K562 (cell line): Measurements from ENCODE around the gene PLXNB2. TPM values are rescaled to one million over a fixed set of nuclear protein-coding genes. Genes with fewer than 3 reads are reported as not detected.

Experiments
- ATAC-seq: fragments of 200-7000 bp; cut with Tn5 transposase; 3 replicates; pipeline ENCODE4 v1.9.1; 2020; ENCODE audit warnings: moderate library complexity
- BruUV-seq: library from RNA; stranded (reverse); fragments of 400-500 nt; replicated peaks from 2 replicates; lab custom pipeline; 2021; lab: Mats Ljungman, UMichigan
- CTCF ChIA-PET: fragments of 300-600 bp; formaldehyde crosslinking; extraction: SDS; loops from one replicate; lab custom pipeline; 2021; ENCODE audit warnings: low intra/inter-chr PET ratio; lab: Yijun Ruan, JAX
- POLR2A ChIA-PET: fragments of 300-600, 350-650 bp; sonication (Branson Sonifier 250); formaldehyde crosslinking; extraction: SDS; loops from one replicate; lab custom pipeline; 2021; ENCODE audit warnings: antibody characterized with exemption, inconsistent platforms; lab: Yijun Ruan, JAX
- DNase-seq, 4 experiments: peaks; one replicate each; pipeline versions ENCODE4 v3.0.0 to v3.0.0-alpha.2; 2011 to 2018; ENCODE audit warnings: low spot score in 3 of 4, mixed read lengths in 3 of 4; ENCODE audit errors: extremely low read depth in 1 of 4
- FAIRE-seq: peaks from 2 replicates; lab custom pipeline; 2011; peaks lifted over from hg19 to GRCh38; lab: Jason Lieb, UNC
- H2AFZ ChIP-seq: 2 replicates; pipeline ENCODE4 v1.6.0; 2011; ENCODE audit warnings: low read depth, low read length, control low read depth, inconsistent platforms
- H3K27ac ChIP-seq: fragments of 200-600 bp; 3 replicates; pipeline ENCODE4 v1.8.0; 2011; ENCODE audit warnings: low read depth, mild to moderate bottlenecking, control low read depth, inconsistent platforms, low read length, moderate library complexity, mixed read lengths; ENCODE audit errors: extremely low read depth
- H3K27me3 ChIP-seq, 2 experiments: fragments of 300-600 bp in 1 of 2; 2 replicates in 1 of 2; 3 replicates in 1 of 2; pipeline versions ENCODE4 v1.6.0 to v1.8.0; 2011; ENCODE audit warnings: inconsistent platforms in 2 of 2, low read length in 2 of 2, mild to moderate bottlenecking in 1 of 2, mixed read lengths in 1 of 2, moderate library complexity in 1 of 2; ENCODE audit not compliant: control insufficient read depth in 2 of 2, insufficient read depth in 2 of 2
- H3K36me3 ChIP-seq: fragments of 300-600 bp; 3 replicates; pipeline ENCODE4 v1.8.0; 2011; ENCODE audit warnings: mild to moderate bottlenecking, low read length, inconsistent platforms; ENCODE audit not compliant: control insufficient read depth, insufficient read depth
- H3K4me1 ChIP-seq, 2 experiments: fragments of 200-600 bp in 1 of 2; replicated peaks in 1 of 2; 2 replicates in 1 of 2; 3 replicates in 1 of 2; pipeline versions ENCODE4 v1.5.1 to v1.8.0; 2011; ENCODE audit warnings: inconsistent platforms in 2 of 2, low read length in 2 of 2, mild to moderate bottlenecking in 1 of 2, mixed read lengths in 1 of 2, moderate library complexity in 1 of 2; ENCODE audit not compliant: control insufficient read depth in 2 of 2, insufficient read depth in 2 of 2
- H3K4me2 ChIP-seq: 2 replicates; pipeline ENCODE4 v1.6.1; 2011; ENCODE audit warnings: low read length, control low read depth, inconsistent platforms, mixed read lengths; ENCODE audit not compliant: insufficient read depth
- H3K4me3 ChIP-seq: fragments of 200-600 bp; sonication (generic), shearing (Covaris generic); 2 replicates; pipeline ENCODE4 v1.5.1; 2016; ENCODE audit warnings: control low read depth, inconsistent platforms
- H3K79me2 ChIP-seq: fragments of 200-600 bp; 3 replicates; pipeline ENCODE4 v1.8.0; 2011; ENCODE audit warnings: low read length, inconsistent platforms; ENCODE audit not compliant: control insufficient read depth, insufficient read depth
- H3K9ac ChIP-seq, 2 experiments: 2 replicates each; pipeline versions ENCODE4 v1.6.0 to v1.6.1; 2011; ENCODE audit warnings: low read depth in 2 of 2, low read length in 2 of 2, control low read depth in 1 of 2, inconsistent platforms in 1 of 2, mild to moderate bottlenecking in 1 of 2, mixed read lengths in 1 of 2; ENCODE audit not compliant: insufficient read depth in 1 of 2
- H3K9me1 ChIP-seq: one replicate; pipeline ENCODE4 v1.6.0; 2011; ENCODE audit warnings: inconsistent platforms, mild to moderate bottlenecking, low read length, moderate library complexity; ENCODE audit not compliant: control insufficient read depth, insufficient read depth
- H3K9me3 ChIP-seq: replicated peaks from 2 replicates; pipeline ENCODE4 v1.5.1; 2011; ENCODE audit warnings: low read depth, low read length, inconsistent platforms; ENCODE audit not compliant: control insufficient read depth, insufficient read depth
- H4K20me1 ChIP-seq: replicated peaks from 2 replicates; pipeline ENCODE4 v1.6.1; 2011; ENCODE audit warnings: low read length, inconsistent platforms, mixed read lengths; ENCODE audit not compliant: control insufficient read depth, insufficient read depth
- ATF3 ChIP-seq, 2 experiments: fragments of 450-650 bp in 1 of 2; sonication (generic) in 1 of 2; formaldehyde crosslinking in 1 of 2; IDR thresholded peaks in 1 of 2; conservative IDR thresholded peaks in 1 of 2; 2 replicates each; pipeline versions ENCODE4 v1.6.1 to v1.8.1; 2016 to 2023; ENCODE audit warnings: mild to moderate bottlenecking in 2 of 2, moderate library complexity in 2 of 2, inconsistent platforms in 1 of 2, missing genetic modification reagents in 1 of 2
- CHCHD3 ChIP-seq: fragments of 250-450 bp; sonication (Bioruptor Pico); IDR thresholded peaks from 2 replicates; pipeline ENCODE4 v2.1.2; 2022; ENCODE audit warnings: mild to moderate bottlenecking
- CTBP1 ChIP-seq: fragments of 450-650 bp; IDR thresholded peaks from 2 replicates; pipeline ENCODE4 v1.6.1; 2016; ENCODE audit warnings: borderline replicate concordance
- E2F6 ChIP-seq, 2 experiments: IDR thresholded peaks; 2 replicates each; pipeline ENCODE4 v1.6.1; 2011; ENCODE audit warnings: borderline replicate concordance in 1 of 2, control low read depth in 1 of 2, low read depth in 1 of 2, low read length in 1 of 2, mild to moderate bottlenecking in 1 of 2, mixed read lengths in 1 of 2, moderate library complexity in 1 of 2; ENCODE audit not compliant: insufficient read depth in 1 of 2, insufficient read length in 1 of 2, poor library complexity in 1 of 2, severe bottlenecking in 1 of 2; ENCODE audit errors: extremely low read depth in 1 of 2
- KDM1A ChIP-seq, 2 experiments: fragments of 450-650 bp; IDR thresholded peaks; 2 replicates each; pipeline ENCODE4 v1.6.1; 2016; ENCODE audit warnings: mild to moderate bottlenecking in 2 of 2
- KLF10 ChIP-seq: fragments of 250-450 bp; sonication (Bioruptor Pico); IDR thresholded peaks from 2 replicates; pipeline ENCODE4 v1.6.1; 2021; ENCODE audit warnings: matching md5 sums
- MBD2 ChIP-seq: sonication (generic); IDR thresholded peaks from 2 replicates; pipeline ENCODE4 v1.6.1; 2016; ENCODE audit warnings: low read depth, borderline replicate concordance
- NR2F6 ChIP-seq: fragments of 450-650 bp; formaldehyde crosslinking; IDR thresholded peaks from 2 replicates; pipeline ENCODE4 v1.4.0; 2020; ENCODE audit warnings: mild to moderate bottlenecking
- PHF8 ChIP-seq: fragments of 200-600 bp; sonication (generic); IDR thresholded peaks from 2 replicates; pipeline ENCODE4 v1.6.1; 2012; ENCODE audit warnings: mixed run types, mild to moderate bottlenecking, inconsistent platforms, low read length, moderate library complexity, borderline replicate concordance
- POLR3A ChIP-seq: IDR thresholded peaks from 2 replicates; pipeline ENCODE4 v1.6.1; 2011; ENCODE audit warnings: borderline replicate concordance, mild to moderate bottlenecking, moderate library complexity; ENCODE audit not compliant: insufficient read length, insufficient read depth; ENCODE audit errors: extremely low read depth
- RB1 ChIP-seq: fragments of 450-650 bp; IDR thresholded peaks from 2 replicates; pipeline ENCODE4 v1.6.1; 2017; ENCODE audit warnings: low read depth, mild to moderate bottlenecking
- RFX5 ChIP-seq: IDR thresholded peaks from 2 replicates; pipeline ENCODE4 v1.6.1; 2011; ENCODE audit warnings: low read depth, mild to moderate bottlenecking, improper control_type of control experiment, low read length
- SRSF1 ChIP-seq: fragments of 200-400 bp; formaldehyde crosslinking; IDR thresholded peaks from 2 replicates; pipeline ENCODE4 v1.6.1; 2017; ENCODE audit warnings: mild to moderate bottlenecking, low read depth, low read length, moderate library complexity
- TCFL5 ChIP-seq: fragments of 250-450 bp; sonication (Bioruptor Pico); conservative IDR thresholded peaks from 2 replicates; pipeline ENCODE4 v1.6.1; 2021; ENCODE audit warnings: mild to moderate bottlenecking, moderate library complexity, matching md5 sums
- TSC22D4 ChIP-seq: fragments of 450-650 bp; IDR thresholded peaks from 2 replicates; pipeline ENCODE4 v1.6.1; 2016; ENCODE audit warnings: missing genetic modification characterization, missing biosample characterization, control low read depth
- ZNF165 ChIP-seq: fragments of 250-450 bp; sonication (Bioruptor Pico); IDR thresholded peaks from 2 replicates; pipeline ENCODE4 v1.4.0; 2020; ENCODE audit warnings: borderline replicate concordance
- ZNF316 ChIP-seq: fragments of 450-650 bp; IDR thresholded peaks from 2 replicates; pipeline ENCODE4 v1.6.1; 2016
- ZSCAN29 ChIP-seq: fragments of 450-650 bp; IDR thresholded peaks from 2 replicates; pipeline ENCODE4 v1.6.1; 2017
- WGBS: fragments of 100-300 bp; shearing (Covaris generic); methylation state at CpG from one replicate; pipeline ENCODE4 v1.1.6; 2016; ENCODE audit warnings: low coverage, mixed read lengths; ENCODE audit not compliant: insufficient coverage; ENCODE audit errors: missing lambda C conversion rate; 5-methylcytosine and 5-hydroxymethylcytosine counted together
- in situ Hi-C: fragments of 300-500 bp; cut with MboI; formaldehyde crosslinking; loops from 4 replicates; pipeline ENCODE4 v1.15.0; 2018; ENCODE audit warnings: inconsistent platforms, mixed read lengths
- intact Hi-C: fragments of 100-400 bp; cut with micrococcal nuclease; formaldehyde crosslinking; loops from 2 replicates; pipeline ENCODE4 v1.14.2; 2022
- polyA plus RNA-seq, 8 experiments: library from polyadenylated mRNA; depleted of rRNA in 4 of 8; stranded (reverse) in 5 of 8; unstranded in 3 of 8; fragments of >200 nt; fragmentation: Nextera tagmentation in 2 of 8; fragmentation: Illumina TruSeq in 1 of 8; extraction: Ambion mirVana in 2 of 8; extraction: Trizol in 1 of 8; gene quantifications; 2 replicates each; pipeline versions ENCODE4 v1.2.1 to v1.2.3, GENCODE V29; 2011 to 2014; ENCODE audit warnings: inconsistent platforms in 1 of 8, missing spikeins in 1 of 8
- total RNA-seq, 7 experiments: library from RNA; depleted of rRNA in 6 of 7; stranded (reverse); fragments of >200 nt in 6 of 7; fragmentation: Illumina TruSeq in 2 of 7; extraction: Trizol in 2 of 7; gene quantifications; 2 replicates each; pipeline versions ENCODE4 v1.2.1 to v1.2.3, GENCODE V29; 2011 to 2021; ENCODE audit warnings: low replicate concordance in 1 of 7

The PLXNB2 gene
- total and polyA plus RNA-seq, 9 of the 15 experiments (the other 6 are each of a cell fraction or from before 2014, with no cell fraction given), result 0.15 to 45.1 (median 13.6) TPM

- H3K4me3 ChIP-seq, result no peak overlapping the region
- 56% methylated on average over 19 of the region's 19 CpGs for WGBS
- intact Hi-C loops, result loop anchor here (5.0 kb wide), 1 partner anchor 53 kb away; the partner anchor contains the start of gene MAPK11
- no peaks in the 10 kb centered on the region for H3K9me3 ChIP-seq
- in situ Hi-C loops, result loop anchor here (5.0 kb wide), 1 partner anchor 53 kb away; the partner anchor contains the start of gene MAPK11
- no peaks in the 10 kb centered on the region for H4K20me1 ChIP-seq
- peak overlapping the region in 1 of 2 experiments; percentile 98; a peak in 2 of 4 replicates for H3K9ac ChIP-seq
- POLR2A ChIA-PET, result interaction anchor here (0.7 kb wide), 1 partner anchor 16 kb away, joined by 3 read pairs; no protein-coding TSS in a partner anchor
- H2AFZ ChIP-seq, result no peak overlapping the region
- no peaks in the 10 kb centered on the region for H3K9me1 ChIP-seq
- H3K4me2 ChIP-seq, result peak overlapping the region; percentile 66; the same call in 1 of the 2 replicates
- BruUV-seq, result no TSS peak
- ATAC-seq (no peak), DNase-seq (peak in 1 of 4 experiments; percentile 4), FAIRE-seq (no peak)
- H3K79me2 ChIP-seq, result peaks cover 11% of the 10 kb centered on the region
- TF ChIP-seq POLR3A (no peak), MBD2 (no peak), RFX5 (no peak), TSC22D4 (tag) (no peak), ZNF316 (0 out of 2 replicates have a peak, but pooled peaks have one; percentile 20), KLF10 (no peak), KDM1A (IDR thresholded peaks at IDR 0.05) (peak; percentile 74 to 79), ZSCAN29 (no peak), NR2F6 (CRISPR knock-in tag) (no peak), TCFL5 (CRISPR knock-in tag) (no peak), SRSF1 (no peak), ZNF165 (CRISPR knock-in tag) (no peak), PHF8 (no peak), CHCHD3 (no peak), E2F6 (IDR thresholded peaks at IDR 0.05; ENCODE audit: borderline replicate concordance in 1 of 2, extremely low read depth in 1 of 2, insufficient read depth in 1 of 2, insufficient read length in 1 of 2, low read depth in 1 of 2, low read length in 1 of 2, poor library complexity in 1 of 2, severe bottlenecking in 1 of 2) (no peak), CTBP1 (no peak), ATF3 (IDR thresholded peaks at IDR 0.05) (peak; percentile 33; the same call in 1 of the 2 replicates), ATF3 (CRISPR knock-in tag; conservative IDR thresholded peaks at IDR 0.05) (no peak), RB1 (no peak)
- TF ChIP-seq, all 486 proteins: peak for 3
- no peak overlapping the region for H3K27ac ChIP-seq
- H3K4me1 ChIP-seq, result peaks cover 2 to 33% of the 10 kb centered on the region in 2 experiments; a peak in 4 of 5 replicates
- H3K36me3 ChIP-seq, result no peaks in the 10 kb centered on the region
- CTCF ChIA-PET, result no interaction called here
- H3K27me3 ChIP-seq, result no peaks in the 10 kb centered on the region
Observed at GRCh38 chr22:50325444-50326224, 18.2 kb upstream of the PLXNB2 start.
